Stomach (tissue), 9 donors: Measurements from ENCODE around the gene GCNT1. TPM values are rescaled to one million over a fixed set of nuclear protein-coding genes. Genes with fewer than 3 reads are reported as not detected.

Experiments used
- DNase-seq, 2 donors: peaks; one replicate each; pipeline versions ENCODE4 v3.0.0 to v3.0.0-alpha.2; 2013 to 2019
- H3K27ac ChIP-seq, 5 donors: fragments of 200-600 bp in 4 of 5; sonication (generic) in 4 of 5; one replicate each; pipeline ENCODE4 v1.5.1; 2013 to 2019; ENCODE audit warnings: mild to moderate bottlenecking in 1 of 5, moderate library complexity in 1 of 5
- H3K27me3 ChIP-seq, 3 donors: fragments of 200-600 bp; sonication (generic); one replicate each; pipeline ENCODE4 v1.5.1; 2017 to 2019; ENCODE audit warnings: mixed run types in 1 of 3
- H3K36me3 ChIP-seq, 4 donors: fragments of 200-600 bp; sonication (generic); 1 replicate in 3 of 4; 2 replicates in 1 of 4; pipeline ENCODE4 v1.5.1; 2016 to 2019
- H3K4me1 ChIP-seq, 4 donors: fragments of 200-600 bp; sonication (generic); one replicate each; pipeline ENCODE4 v1.5.1; 2016 to 2019
- H3K4me3 ChIP-seq, 4 donors: fragments of 200-600 bp; sonication (generic) in 3 of 4; one replicate each; pipeline ENCODE4 v1.5.1; 2016 to 2019; ENCODE audit warnings: mild to moderate bottlenecking in 1 of 4
- H3K9me3 ChIP-seq, 4 donors: fragments of 200-600 bp; sonication (generic); one replicate each; pipeline ENCODE4 v1.5.1; 2016 to 2019
- CTCF ChIP-seq, 7 experiments: fragments of 450-650 bp in 4 of 7; fragments of 200-600 bp in 3 of 7; sonication (generic) in 3 of 7; IDR thresholded peaks; one replicate each; pipeline ENCODE4 v1.5.1; 2016 to 2019; ENCODE audit warnings: antibody characterized with exemption in 7 of 7, control low read depth in 2 of 7, mild to moderate bottlenecking in 1 of 7
- EP300 ChIP-seq: sonication (generic); formaldehyde crosslinking; IDR thresholded peaks from one replicate; pipeline ENCODE4 v1.6.1; 2017; ENCODE audit warnings: antibody characterized with exemption
- POLR2A ChIP-seq, 4 donors: fragments of 450-650 bp; IDR thresholded peaks; one replicate each; pipeline ENCODE4 v1.6.1; 2016; ENCODE audit warnings: antibody characterized with exemption in 4 of 4, control low read depth in 2 of 4, mild to moderate bottlenecking in 1 of 4, moderate library complexity in 1 of 4
- POLR2AphosphoS5 ChIP-seq, 3 donors: sonication (generic); formaldehyde crosslinking; IDR thresholded peaks; one replicate each; pipeline ENCODE4 v1.6.1; 2016; ENCODE audit warnings: antibody characterized with exemption in 3 of 3
- WGBS, 5 donors: extraction: QIAGEN DNeasy Blood & Tissue Kit in 3 of 5; methylation state at CpG; one replicate each; pipeline versions ENCODE4 v1.1.5 to v1.1.7; 2013 to 2018; 5-methylcytosine and 5-hydroxymethylcytosine counted together
- intact Hi-C: fragments of 100-400 bp; cut with DNase I; formaldehyde crosslinking; loops from one replicate; pipeline ENCODE4 v1.15.1; 2023; ENCODE audit warnings: low total_unique reads
- polyA plus RNA-seq, 3 donors: library from polyadenylated mRNA; stranded (reverse); fragments of 200-250 nt; gene quantifications; one replicate each; pipeline ENCODE4 v1.2.3, GENCODE V29; 2013
- total RNA-seq, 5 donors: library from RNA; depleted of rRNA; stranded (reverse); fragments of >200 nt; gene quantifications; one replicate each; pipeline versions ENCODE4 v1.1.0 to v1.2.3, GENCODE V29; 2014 to 2016
- donor health status: healthy with polysubstance abuse.
- donor health status: Bipolar disorder and iron deficiency.
- donor health status: healthy.

GCNT1 gene
- total and polyA plus RNA-seq, 8 donors = 3.1 to 136 (median 11.6) TPM

GRCh38 chr9:76525196-76525595 lies 66.2 kb downstream of the GCNT1 start:
- Histone ChIP-seq H3K4me1 (peaks cover 7 to 12% (median 9%) of the 10 kb centered on the region in 4 donors), H3K9me3 (no peaks in the 10 kb centered on the region), H3K27ac (no peak overlapping the region), H3K4me3 (no peak overlapping the region), H3K27me3 (no peaks in the 10 kb centered on the region), H3K36me3 (no peaks in the 10 kb centered on the region)
- TF ChIP-seq POLR2AphosphoS5 (IDR thresholded peaks at IDR 0.05) = no peak
- no peak for TF ChIP-seq POLR2A (IDR thresholded peaks at IDR 0.05)
- WGBS, 5 donors = 68 to 87% (median 74%) methylated on average over 3 of the region's 3 CpGs
- DNase-seq = no peak
- intact Hi-C loops = no loop called here

GRCh38 chr9:76526026-76526425 lies 67.0 kb downstream of the GCNT1 start:
- no peaks in the 10 kb centered on the region for H3K36me3 ChIP-seq
- no peaks in the 10 kb centered on the region for H3K27me3 ChIP-seq
- peaks cover 7 to 19% (median 14%) of the 10 kb centered on the region in 4 donors for H3K4me1 ChIP-seq
- 14 to 52% (median 32%) methylated on average over 1 of the region's 1 CpG for WGBS, 5 donors
- no peak overlapping the region for H3K4me3 ChIP-seq
- TF ChIP-seq CTCF (IDR thresholded peaks at IDR 0.05) (no peak), EP300 (no peak), POLR2AphosphoS5 (IDR thresholded peaks at IDR 0.05) (no peak), POLR2A (IDR thresholded peaks at IDR 0.05) (no peak)
- H3K27ac ChIP-seq = no peak overlapping the region
- intact Hi-C loops = no loop called here
- DNase-seq = no peak
- no peaks in the 10 kb centered on the region for H3K9me3 ChIP-seq

GRCh38 chr9:76528056-76528455 lies 69.1 kb downstream of the GCNT1 start:
- intact Hi-C loops = no loop called here
- no peak overlapping the region for H3K27ac ChIP-seq
- H3K27me3 ChIP-seq = no peaks in the 10 kb centered on the region
- TF ChIP-seq POLR2AphosphoS5 (IDR thresholded peaks at IDR 0.05) = no peak
- no peak for TF ChIP-seq CTCF (IDR thresholded peaks at IDR 0.05)
- no peak for TF ChIP-seq POLR2A (IDR thresholded peaks at IDR 0.05)
- H3K36me3 ChIP-seq = no peaks in the 10 kb centered on the region
- H3K9me3 ChIP-seq = no peaks in the 10 kb centered on the region
- peaks cover 7 to 22% (median 15%) of the 10 kb centered on the region in 4 donors for H3K4me1 ChIP-seq
- H3K4me3 ChIP-seq = no peak overlapping the region
- no peak for DNase-seq
- WGBS, 5 donors = 81 to 93% (median 90%) methylated on average over 7 of the region's 7 CpGs

GRCh38 chr9:76528642-76529190 lies 69.7 kb downstream of the GCNT1 start:
- no peaks in the 10 kb centered on the region for H3K36me3 ChIP-seq
- H3K9me3 ChIP-seq = no peaks in the 10 kb centered on the region
- intact Hi-C loops = no loop called here
- H3K4me3 ChIP-seq = no peak overlapping the region
- H3K4me1 ChIP-seq = peaks cover 7 to 22% (median 15%) of the 10 kb centered on the region in 4 donors
- TF ChIP-seq CTCF (IDR thresholded peaks at IDR 0.05) = no peak
- H3K27me3 ChIP-seq = no peaks in the 10 kb centered on the region
- no peak overlapping the region for H3K27ac ChIP-seq
- DNase-seq = no peak
- 89 to 94% (median 92%) methylated on average over 19 to 20 of the region's 20 CpGs for WGBS, 5 donors

GRCh38 chr9:76529653-76530052 lies 70.7 kb downstream of the GCNT1 start:
- Histone ChIP-seq H3K36me3 (no peaks in the 10 kb centered on the region), H3K27me3 (no peaks in the 10 kb centered on the region), H3K4me1 (peaks cover 7 to 22% (median 15%) of the 10 kb centered on the region in 4 donors), H3K27ac (no peak overlapping the region), H3K4me3 (no peak overlapping the region), H3K9me3 (no peaks in the 10 kb centered on the region)
- TF ChIP-seq POLR2AphosphoS5 (IDR thresholded peaks at IDR 0.05) (no peak), POLR2A (IDR thresholded peaks at IDR 0.05) (no peak), EP300 (no peak), CTCF (IDR thresholded peaks at IDR 0.05) (no peak)
- 92 to 95% (median 94%) methylated on average over 5 of the region's 5 CpGs for WGBS, 5 donors
- intact Hi-C loops = no loop called here
- DNase-seq = no peak
